HG03039 (cell line): ENCODE results near the gene ATP1A1.

Experiments
- ATAC-seq: cut with Tn5 transposase; IDR thresholded peaks from one replicate; pipeline ENCODE4 v1.9.1; 2021; ENCODE audit warnings: mild to moderate bottlenecking, moderate library complexity; ENCODE audit not compliant: unreplicated experiment

The ATP1A1 gene

GRCh38 chr1:116412480-116412798, 39.4 kb downstream of the ATP1A1 start:
- ATAC-seq = no peak

GRCh38 chr1:116412898-116413297, 39.9 kb downstream of the ATP1A1 start:
- ATAC-seq = no peak

DNA sequence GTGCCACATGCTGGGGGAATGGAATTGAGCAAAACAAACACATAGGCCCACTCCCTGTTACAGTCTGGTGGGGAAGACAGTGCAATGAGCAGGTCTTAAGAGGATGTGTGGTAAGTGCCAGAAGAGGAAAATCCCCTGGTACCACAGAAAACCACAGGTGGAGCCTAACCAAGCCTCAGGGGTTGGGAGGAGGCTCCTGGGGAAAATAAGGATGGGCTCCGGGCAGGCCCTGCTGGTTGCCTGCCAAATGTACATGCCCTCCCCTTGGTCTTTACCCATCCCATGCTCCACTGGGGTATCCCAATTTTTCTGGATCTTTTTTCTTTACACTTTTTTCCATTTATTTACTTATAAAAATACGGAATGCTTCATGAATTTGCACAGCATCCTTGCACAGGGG, 40.4 kb downstream of the ATP1A1 start:
- no peak for ATAC-seq

- ATAC-seq = no peak
Observed at GRCh38 chr1:116414364-116414763, 41.3 kb downstream of the ATP1A1 start.

DNA sequence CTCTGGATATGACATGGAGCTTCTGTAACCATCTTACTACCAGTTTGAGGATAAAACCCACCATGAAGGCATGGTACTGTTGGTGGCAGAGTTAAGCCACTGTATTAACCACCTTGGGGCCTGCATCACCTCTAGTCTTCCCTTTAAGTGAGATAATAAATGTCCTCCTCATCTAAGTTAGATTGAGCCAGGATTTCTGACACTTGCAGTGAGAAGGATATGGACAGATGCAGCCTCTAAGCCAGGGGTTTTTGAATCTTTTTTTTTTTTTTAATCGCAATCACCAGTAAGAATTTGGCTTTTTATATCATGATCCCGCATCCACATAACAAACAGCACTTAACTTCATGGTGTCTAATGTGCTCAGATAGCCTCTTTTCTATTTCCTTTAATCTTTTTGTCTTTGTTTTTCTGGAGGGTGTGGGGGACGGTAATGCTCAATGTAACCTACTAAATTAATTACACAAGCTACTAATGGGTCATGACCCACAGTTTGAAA, 42.2 kb downstream of the ATP1A1 start:
- no peak for ATAC-seq

GRCh38 chr1:116415699-116416533, 42.9 kb downstream of the ATP1A1 start:
- ATAC-seq = no peak

GRCh38 chr1:116416854-116417513, 43.9 kb downstream of the ATP1A1 start:
- no peak for ATAC-seq

DNA sequence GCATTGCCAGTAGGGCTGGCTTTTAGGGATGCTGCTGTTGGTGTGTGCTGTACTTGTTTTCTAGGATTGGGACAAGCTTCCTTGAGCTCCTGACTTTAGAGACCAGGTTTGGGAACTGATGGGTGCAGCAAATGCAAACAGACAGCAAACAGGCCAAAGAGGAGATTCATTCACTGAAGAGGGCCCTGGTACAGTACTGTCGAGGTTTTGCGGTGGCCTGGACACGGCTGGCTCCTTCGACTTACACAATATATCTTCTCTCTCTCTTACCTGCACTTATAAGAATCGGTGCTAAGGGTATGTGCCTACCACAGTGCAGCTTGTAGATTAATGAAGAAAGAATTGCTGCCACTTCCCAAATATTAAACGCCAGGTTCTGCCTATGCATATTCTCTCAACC, 44.6 kb downstream of the ATP1A1 start:
- no peak for ATAC-seq

DNA sequence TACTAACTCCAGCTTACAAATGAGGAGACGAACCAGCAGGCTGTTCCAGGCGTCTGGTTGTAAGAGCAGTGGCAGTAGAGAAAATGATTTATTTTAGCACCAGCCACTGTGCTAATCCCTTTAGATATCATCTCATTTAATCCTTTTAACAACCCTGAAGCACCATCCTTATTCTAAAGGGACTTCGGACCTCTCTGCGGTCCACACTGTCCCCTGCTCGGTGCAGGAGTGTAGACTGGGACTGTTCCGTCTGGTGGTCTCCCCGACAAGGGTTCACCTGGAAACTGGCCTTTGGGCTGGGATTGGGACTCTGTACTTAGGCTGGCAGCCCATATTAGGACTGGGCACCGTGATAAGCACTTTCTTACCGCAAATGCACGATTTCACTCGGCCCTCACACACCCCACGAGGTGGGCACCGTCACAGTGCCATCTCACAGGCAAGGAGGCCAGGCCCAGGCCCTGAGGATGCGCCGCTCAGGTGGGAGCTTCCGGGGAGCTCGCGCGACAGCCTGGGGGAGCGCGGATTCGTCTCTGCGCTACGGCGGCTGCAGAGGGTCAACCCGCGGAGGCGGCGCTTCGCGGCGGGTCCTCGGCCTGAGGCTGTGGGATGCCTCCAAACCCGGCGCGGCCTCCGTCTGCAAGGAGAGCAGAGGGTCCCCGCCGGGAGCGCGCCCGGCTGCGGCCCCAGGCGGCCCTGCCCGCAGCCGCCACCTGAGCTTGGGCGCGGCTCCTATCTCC, 45.2 kb downstream of the ATP1A1 start:
- peak; percentile 76 for ATAC-seq

- no peak for ATAC-seq
Observed at GRCh38 chr1:116420417-116421200, 47.6 kb downstream of the ATP1A1 start.

DNA sequence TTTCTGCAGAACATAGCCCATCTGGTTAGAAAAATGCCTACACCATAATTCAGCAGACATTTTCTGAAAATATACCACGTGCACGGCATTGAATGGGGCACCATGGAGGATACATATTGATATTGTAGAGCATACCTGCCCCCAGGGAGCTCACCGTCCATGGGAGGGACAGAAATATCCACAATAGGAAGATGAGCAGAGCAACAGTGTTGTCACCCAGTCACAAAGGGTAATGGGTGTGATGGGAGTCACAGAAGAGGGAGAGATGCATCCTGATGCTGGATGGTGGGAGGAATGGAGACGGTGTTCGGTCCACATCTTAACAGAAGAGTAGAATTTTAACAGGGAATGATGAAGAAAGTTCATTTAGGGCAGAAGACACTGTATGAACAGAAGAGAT, 51.4 kb downstream of the ATP1A1 start:
- ATAC-seq = no peak

DNA sequence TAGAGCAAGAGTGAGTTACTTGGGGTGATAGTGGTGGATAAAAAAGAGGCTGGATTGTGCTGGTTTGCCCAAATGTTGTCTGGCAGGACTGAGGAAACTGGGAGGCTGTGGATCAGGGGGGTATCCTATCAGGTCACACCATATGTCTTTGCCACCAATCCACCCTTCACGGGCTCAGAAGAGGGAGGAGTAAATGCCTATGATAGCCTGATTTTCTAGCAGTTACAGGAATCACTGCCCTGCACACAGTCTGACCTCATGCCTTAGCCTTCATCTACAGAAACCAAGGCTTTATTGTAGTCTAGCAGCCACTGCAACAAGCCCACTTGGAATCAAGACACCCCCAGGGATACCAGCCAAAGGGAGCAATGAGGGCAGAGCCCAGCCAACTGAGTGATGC, 51.8 kb downstream of the ATP1A1 start:
- no peak for ATAC-seq

GRCh38 chr1:116425987-116426386, 52.9 kb downstream of the ATP1A1 start:
- ATAC-seq = no peak

DNA sequence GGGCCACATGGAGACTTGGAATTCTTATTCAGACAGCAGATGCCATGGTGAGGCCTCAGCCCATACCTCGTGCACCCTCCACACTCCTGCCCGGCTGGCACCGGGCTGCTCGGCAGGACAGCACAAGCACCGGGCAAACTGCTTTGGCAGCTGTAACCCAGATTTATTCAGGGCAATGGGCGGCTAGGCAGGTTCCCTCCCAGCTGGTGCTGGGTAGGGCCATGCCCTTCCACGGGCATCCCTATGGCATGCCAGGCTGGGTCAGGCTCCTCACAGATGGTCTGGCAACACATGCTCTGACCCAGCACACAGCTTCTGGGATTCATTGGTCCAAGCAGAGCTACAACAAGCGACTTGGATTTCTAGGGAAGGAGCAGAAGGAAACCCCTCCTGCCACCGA, 53.4 kb downstream of the ATP1A1 start:
- no peak for ATAC-seq

GRCh38 chr1:116428576-116428975, 55.5 kb downstream of the ATP1A1 start:
- no peak for ATAC-seq

GRCh38 chr1:116429821-116430374, 56.9 kb downstream of the ATP1A1 start:
- ATAC-seq = no peak

GRCh38 chr1:116431870-116432500, 58.9 kb downstream of the ATP1A1 start:
- ATAC-seq = no peak

GRCh38 chr1:116432655-116433265, 59.7 kb downstream of the ATP1A1 start:
- ATAC-seq = no peak
